Suprapubic skin (tissue), 4 donors: Measurements from ENCODE around the gene NKD2. TPM values are rescaled to one million over a fixed set of nuclear protein-coding genes. Genes with fewer than 3 reads are reported as not detected.

Experiments
- DNase-seq, 2 donors: peaks; one replicate each; pipeline ENCODE4 v3.0.0-alpha.2; 2019; ENCODE audit warnings: low spot score in 2 of 2
- H3K27ac ChIP-seq: fragments of 200-600 bp; sonication (generic); one replicate; pipeline ENCODE4 v1.5.1; 2019
- H3K27me3 ChIP-seq: fragments of 200-600 bp; sonication (generic); one replicate; pipeline ENCODE4 v1.5.1; 2019
- H3K36me3 ChIP-seq: fragments of 200-600 bp; sonication (generic); one replicate; pipeline ENCODE4 v1.5.1; 2019
- H3K4me1 ChIP-seq: fragments of 200-600 bp; sonication (generic); one replicate; pipeline ENCODE4 v1.5.1; 2019
- H3K4me3 ChIP-seq: fragments of 200-600 bp; sonication (generic); one replicate; pipeline ENCODE4 v1.5.1; 2019; ENCODE audit warnings: mild to moderate bottlenecking
- H3K9me3 ChIP-seq: fragments of 200-600 bp; sonication (generic); one replicate; pipeline ENCODE4 v1.5.1; 2019
- CTCF ChIP-seq, 2 donors: fragments of 200-600 bp in 1 of 2; fragments of 450-650 bp in 1 of 2; sonication (generic) in 1 of 2; IDR thresholded peaks; one replicate each; pipeline ENCODE4 v1.5.1; 2016 to 2019; ENCODE audit warnings: antibody characterized with exemption in 2 of 2, mild to moderate bottlenecking in 1 of 2, moderate library complexity in 1 of 2
- EP300 ChIP-seq: sonication (generic); formaldehyde crosslinking; IDR thresholded peaks from one replicate; pipeline ENCODE4 v1.6.1; 2017; ENCODE audit warnings: antibody characterized with exemption
- POLR2A ChIP-seq, 2 donors: fragments of 450-650 bp; IDR thresholded peaks; one replicate each; pipeline ENCODE4 v1.6.1; 2017; ENCODE audit warnings: antibody characterized with exemption in 2 of 2, mild to moderate bottlenecking in 2 of 2, moderate library complexity in 2 of 2
- POLR2AphosphoS5 ChIP-seq, 3 donors: sonication (generic); formaldehyde crosslinking; IDR thresholded peaks; one replicate each; pipeline ENCODE4 v1.6.1; 2017; ENCODE audit warnings: antibody characterized with exemption in 3 of 3
- WGBS: methylation state at CpG from one replicate; pipeline ENCODE4 v1.1.5; 2018; 5-methylcytosine and 5-hydroxymethylcytosine counted together
- total RNA-seq, 4 donors: library from RNA; depleted of rRNA; stranded (reverse); fragments of >200 nt; gene quantifications; one replicate each; pipeline ENCODE4 v1.1.0, GENCODE V29; 2016

NKD2 gene
- total RNA-seq, 4 donors from 2014 or later, result 7.9 to 13.0 (median 10.6) TPM

- 87% methylated on average over 21 of the region's 39 CpGs for WGBS
- Histone ChIP-seq H3K27ac (no peak overlapping the region), H3K4me3 (no peak overlapping the region), H3K9me3 (no peaks in the 10 kb centered on the region), H3K4me1 (peaks cover 7% of the 10 kb centered on the region), H3K36me3 (peaks cover 16% of the 10 kb centered on the region), H3K27me3 (no peaks in the 10 kb centered on the region)
- TF ChIP-seq POLR2A (IDR thresholded peaks at IDR 0.05) (no peak), EP300 (no peak), CTCF (IDR thresholded peaks at IDR 0.05) (no peak), POLR2AphosphoS5 (IDR thresholded peaks at IDR 0.05) (no peak)
- DNase-seq, result no peak
Observed at GRCh38 chr5:1048861-1049838, 40.5 kb downstream of the NKD2 start.

GRCh38 chr5:1050423-1051365 is 42.1 kb downstream of the NKD2 start:
- TF ChIP-seq CTCF (IDR thresholded peaks at IDR 0.05), result no peak
- TF ChIP-seq EP300, result no peak
- TF ChIP-seq POLR2A (IDR thresholded peaks at IDR 0.05), result no peak
- TF ChIP-seq POLR2AphosphoS5 (IDR thresholded peaks at IDR 0.05), result no peak
- no peak overlapping the region for H3K4me3 ChIP-seq
- H3K27me3 ChIP-seq, result no peaks in the 10 kb centered on the region
- WGBS, result 79% methylated on average over 24 of the region's 29 CpGs
- no peak overlapping the region for H3K27ac ChIP-seq
- H3K36me3 ChIP-seq, result peaks cover 30% of the 10 kb centered on the region
- H3K4me1 ChIP-seq, result peaks cover 7% of the 10 kb centered on the region
- no peak for DNase-seq
- no peaks in the 10 kb centered on the region for H3K9me3 ChIP-seq

GRCh38 chr5:1051366-1051720 is 42.7 kb downstream of the NKD2 start:
- Histone ChIP-seq H3K9me3 (no peaks in the 10 kb centered on the region), H3K27ac (no peak overlapping the region), H3K27me3 (no peaks in the 10 kb centered on the region), H3K36me3 (peaks cover 36% of the 10 kb centered on the region), H3K4me1 (peaks cover 7% of the 10 kb centered on the region), H3K4me3 (no peak overlapping the region)
- no peak for DNase-seq
- TF ChIP-seq POLR2A (IDR thresholded peaks at IDR 0.05) (no peak), EP300 (no peak), POLR2AphosphoS5 (IDR thresholded peaks at IDR 0.05) (no peak), CTCF (IDR thresholded peaks at IDR 0.05) (no peak)
- WGBS, result 88% methylated on average over 9 of the region's 16 CpGs

GRCh38 chr5:1052076-1052475 is 43.5 kb downstream of the NKD2 start:
- DNase-seq, result no peak
- H3K27me3 ChIP-seq, result no peaks in the 10 kb centered on the region
- no peak overlapping the region for H3K27ac ChIP-seq
- no peak overlapping the region for H3K4me3 ChIP-seq
- no peak for TF ChIP-seq POLR2A (IDR thresholded peaks at IDR 0.05)
- TF ChIP-seq EP300, result no peak
- no peak for TF ChIP-seq POLR2AphosphoS5 (IDR thresholded peaks at IDR 0.05)
- TF ChIP-seq CTCF (IDR thresholded peaks at IDR 0.05), result no peak
- H3K9me3 ChIP-seq, result no peaks in the 10 kb centered on the region
- peaks cover 44% of the 10 kb centered on the region for H3K36me3 ChIP-seq
- peaks cover 7% of the 10 kb centered on the region for H3K4me1 ChIP-seq
- 90% methylated on average over 2 of the region's 17 CpGs for WGBS
